Adrenal gland (tissue), 5 donors: ENCODE results near the gene DIP2A.

ENCODE experiments used
- CTCF ChIP-seq, 6 experiments: fragments of 450-650 bp in 4 of 6; fragments of 200-600 bp in 2 of 6; sonication (generic) in 1 of 6; IDR thresholded peaks; 1 replicate in 5 of 6; 2 replicates in 1 of 6; pipeline versions ENCODE4 v1.5.1 to v1.8.0; 2016 to 2021; ENCODE audit warnings: antibody characterized with exemption in 6 of 6, mild to moderate bottlenecking in 2 of 6, moderate library complexity in 1 of 6
- POLR2A ChIP-seq, 2 donors: fragments of 450-650 bp; IDR thresholded peaks; one replicate each; pipeline ENCODE4 v1.6.1; 2017; ENCODE audit warnings: antibody characterized with exemption in 2 of 2, mild to moderate bottlenecking in 2 of 2, moderate library complexity in 1 of 2
- donor health status: DM: no; HTN: no; CAD: no.

GRCh38 chr21:46421756-46422555 is 36.7 kb upstream of the DIP2A start:
- TF ChIP-seq POLR2A (IDR thresholded peaks at IDR 0.05) (no peak), CTCF (IDR thresholded peaks at IDR 0.05) (no peak)
